ENCODE measurements around the gene MYO9B.
A peak's percentile ranks its signal among the peaks of the same experiment; 100 is the strongest.

Gene MYO9B

DNA sequence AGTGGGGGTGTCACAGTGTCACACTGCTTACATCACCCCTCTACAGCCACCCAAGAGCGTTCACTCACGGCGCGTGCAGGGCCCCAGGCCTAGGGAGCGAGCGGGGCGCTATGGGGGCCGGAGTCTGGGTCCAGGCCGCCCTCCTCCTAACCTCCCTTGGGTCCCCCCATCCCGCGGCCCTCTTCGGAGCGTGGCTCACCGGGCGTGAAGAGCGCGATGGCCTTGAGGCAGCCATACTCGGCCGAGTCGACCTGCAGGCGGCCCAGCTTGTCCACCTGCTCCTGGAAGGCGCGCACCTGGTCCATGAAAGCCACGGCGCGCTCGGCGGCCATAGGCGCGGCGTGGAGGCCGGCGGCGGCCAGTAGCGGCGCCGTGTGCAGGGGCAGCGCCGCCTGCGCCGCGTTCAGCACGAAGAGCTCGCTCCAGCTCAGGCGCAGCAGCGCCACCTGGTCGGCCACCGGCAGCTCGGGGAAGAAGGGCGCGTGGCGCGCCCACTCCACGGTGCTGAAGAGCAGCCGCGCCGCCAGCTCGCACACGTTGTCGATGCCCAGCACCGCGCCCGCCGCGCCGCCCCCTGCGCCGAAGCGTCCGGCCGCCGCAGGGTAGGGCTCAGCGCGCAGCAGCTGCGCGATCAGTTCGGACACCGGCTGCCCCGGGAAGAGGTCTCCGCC is 159.9 kb downstream of the MYO9B start:
- DNase-seq (ENCODE audit: extremely low spot score, insufficient read length, low read depth) (peak; percentile 54), FAIRE-seq (peak; percentile 78)

DNA sequence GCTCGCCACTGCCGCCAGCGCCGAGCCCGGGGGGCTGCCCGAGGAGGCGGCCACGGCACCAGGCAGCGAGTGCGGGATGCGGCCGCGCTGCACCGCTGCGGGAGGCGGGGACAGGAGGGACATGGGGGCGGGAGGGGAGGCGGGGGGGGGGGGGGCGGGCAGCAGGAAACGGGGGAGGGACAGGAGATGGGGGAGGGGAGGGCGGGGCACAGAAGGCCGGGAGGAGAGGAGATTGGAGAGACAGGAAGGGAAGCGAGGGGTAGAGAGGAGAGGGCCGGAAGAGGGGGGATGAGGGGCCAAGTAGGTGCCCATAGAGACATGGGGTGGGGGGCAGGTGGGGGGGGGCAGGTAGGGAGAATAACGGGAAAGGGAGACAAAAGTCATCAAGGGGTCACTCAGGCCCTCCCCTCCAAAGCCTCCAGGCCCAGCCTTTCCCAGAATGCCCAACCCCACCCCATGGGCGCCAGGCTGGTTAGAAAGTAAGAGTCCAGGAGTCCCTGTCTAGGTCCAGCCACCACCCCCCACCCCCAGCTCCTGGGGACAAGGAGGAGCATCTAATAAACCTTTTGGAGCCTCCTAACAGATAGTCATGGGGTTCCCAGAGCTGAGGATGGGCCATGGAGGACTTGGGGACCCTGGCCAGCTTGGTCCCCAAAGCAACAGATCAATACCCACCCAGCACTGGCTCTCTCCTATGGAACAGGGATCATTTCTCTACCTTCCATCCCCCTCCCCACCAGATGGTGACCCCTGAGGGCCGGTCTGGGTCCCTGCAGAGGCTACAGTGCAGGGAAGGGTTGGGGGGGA is 160.6 kb downstream of the MYO9B start:
- FAIRE-seq = no peak

DNA sequence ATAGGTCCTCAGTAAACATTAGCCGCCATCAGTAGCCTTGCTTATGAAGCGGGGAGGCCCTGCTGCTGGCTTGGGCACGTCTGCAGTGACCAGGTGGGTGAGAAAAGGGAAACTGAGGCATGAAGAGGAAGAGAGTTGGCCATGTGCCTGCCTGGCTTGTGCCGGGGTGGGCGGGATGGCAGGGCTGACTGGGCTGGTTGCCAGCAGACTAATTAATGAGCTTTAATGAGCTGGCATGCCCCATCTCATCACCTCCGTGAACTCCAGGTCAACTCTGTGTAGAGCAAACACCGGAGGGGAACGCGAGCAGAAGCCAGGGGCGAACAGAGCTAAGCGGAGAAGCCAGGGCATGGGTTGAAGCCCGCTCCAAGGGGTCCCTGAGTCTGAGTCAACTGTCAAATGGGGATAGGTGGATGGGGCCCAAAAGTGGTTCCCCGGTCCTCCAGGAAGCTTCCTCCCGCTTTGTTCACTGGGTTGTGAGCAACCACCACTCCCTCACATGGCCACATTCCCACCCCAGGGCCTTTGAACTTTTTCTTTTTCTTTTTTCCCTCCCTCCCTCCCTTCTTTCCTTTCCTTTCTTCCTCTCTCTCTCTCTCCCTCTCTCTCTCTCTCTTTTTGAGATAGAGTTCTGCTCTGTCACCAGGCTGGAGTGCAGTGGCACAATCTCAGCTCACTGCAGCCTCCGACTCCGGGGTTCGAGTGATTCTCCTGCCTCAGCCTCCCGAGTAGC is 161.4 kb downstream of the MYO9B start:
- DNase-seq (ENCODE audit: extremely low spot score, insufficient read length, low read depth) = no peak
- no peak for FAIRE-seq

More for the DNA sequence above, 160.6 kb downstream of the MYO9B start:
- no peak for DNase-seq (ENCODE audit: extremely low spot score, insufficient read length, low read depth)

DNA sequence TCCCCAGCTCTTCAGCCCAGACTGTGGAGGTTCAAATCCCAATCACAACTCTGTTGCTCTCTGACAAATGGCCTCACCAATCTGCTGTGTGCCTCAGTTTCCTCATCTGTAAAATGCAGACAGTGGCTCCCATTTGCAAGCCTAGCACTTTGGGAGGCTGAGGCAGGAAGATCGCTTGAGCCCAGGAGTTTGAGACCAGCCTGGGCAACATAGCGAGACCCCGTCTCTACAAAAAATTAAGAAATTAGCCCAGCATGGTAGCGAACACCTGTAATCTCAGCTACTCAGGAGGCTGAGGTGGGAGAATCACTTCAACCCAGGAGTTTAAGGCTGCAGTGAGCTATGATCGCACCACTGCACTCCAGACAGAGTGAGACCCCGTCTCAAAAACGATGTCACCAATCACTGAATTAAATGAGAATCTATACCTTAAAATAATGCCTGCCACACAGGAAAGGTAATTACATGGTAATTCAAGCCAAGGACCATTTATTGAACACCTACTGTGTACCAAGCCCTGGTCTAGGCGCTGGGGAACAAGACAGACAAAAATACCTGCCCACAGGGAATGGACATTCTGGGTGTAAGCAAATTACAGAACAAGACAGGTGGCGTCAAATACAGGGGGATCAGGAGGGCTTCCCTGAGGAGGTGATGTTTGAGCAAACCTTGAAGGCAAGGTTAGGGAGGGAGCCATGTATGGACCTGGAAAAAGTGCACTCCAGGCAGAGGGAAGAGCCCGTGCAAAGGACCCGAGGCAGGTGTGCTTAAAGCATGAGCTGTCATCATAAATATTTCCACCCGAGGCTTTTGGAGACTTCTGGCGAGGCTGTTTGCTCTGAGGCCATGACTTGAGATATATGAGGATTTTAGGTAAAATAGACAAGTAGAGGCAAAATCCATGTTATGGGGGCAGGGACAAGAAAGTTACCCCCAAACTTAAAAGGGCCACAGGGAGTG is 162.4 kb downstream of the MYO9B start:
- FAIRE-seq = no peak
- no peak for DNase-seq (ENCODE audit: extremely low spot score, insufficient read length, low read depth)

DNA sequence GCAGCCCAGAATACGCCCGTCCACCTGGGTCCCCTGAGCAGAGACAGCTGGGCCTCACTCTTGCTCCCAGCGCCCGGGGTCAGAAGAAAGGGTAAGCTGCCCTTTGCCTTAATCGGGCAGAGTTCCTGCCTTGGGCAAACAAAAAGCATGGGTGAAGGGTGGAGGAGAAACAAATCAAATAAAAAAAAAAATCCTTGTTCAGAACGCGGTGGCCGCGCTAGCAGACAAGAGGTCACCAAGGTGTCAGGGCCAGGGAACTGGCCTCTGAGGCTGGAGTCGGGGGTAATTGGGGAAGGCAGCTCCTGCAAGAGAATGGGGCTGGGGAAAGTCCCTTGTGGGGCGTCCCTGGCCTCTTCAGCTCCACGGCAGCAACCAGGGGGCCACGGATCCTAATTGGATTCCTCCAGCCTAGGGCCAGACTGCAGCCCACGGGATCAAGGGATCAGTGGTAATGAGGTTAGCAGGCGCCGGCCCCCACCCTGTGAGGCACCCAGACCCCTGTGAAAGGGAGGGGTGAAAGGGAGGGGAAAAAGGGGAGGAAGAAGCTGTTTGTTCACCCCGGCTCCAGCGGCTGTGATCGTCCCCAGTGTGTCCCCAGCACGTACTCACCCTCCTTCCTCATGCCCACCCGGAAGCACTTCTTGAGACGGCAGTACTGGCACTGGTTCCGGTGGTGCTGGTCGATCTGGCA is 164.6 kb downstream of the MYO9B start:
- FAIRE-seq = no peak
- no peak for DNase-seq (ENCODE audit: extremely low spot score, insufficient read length, low read depth)

DNA sequence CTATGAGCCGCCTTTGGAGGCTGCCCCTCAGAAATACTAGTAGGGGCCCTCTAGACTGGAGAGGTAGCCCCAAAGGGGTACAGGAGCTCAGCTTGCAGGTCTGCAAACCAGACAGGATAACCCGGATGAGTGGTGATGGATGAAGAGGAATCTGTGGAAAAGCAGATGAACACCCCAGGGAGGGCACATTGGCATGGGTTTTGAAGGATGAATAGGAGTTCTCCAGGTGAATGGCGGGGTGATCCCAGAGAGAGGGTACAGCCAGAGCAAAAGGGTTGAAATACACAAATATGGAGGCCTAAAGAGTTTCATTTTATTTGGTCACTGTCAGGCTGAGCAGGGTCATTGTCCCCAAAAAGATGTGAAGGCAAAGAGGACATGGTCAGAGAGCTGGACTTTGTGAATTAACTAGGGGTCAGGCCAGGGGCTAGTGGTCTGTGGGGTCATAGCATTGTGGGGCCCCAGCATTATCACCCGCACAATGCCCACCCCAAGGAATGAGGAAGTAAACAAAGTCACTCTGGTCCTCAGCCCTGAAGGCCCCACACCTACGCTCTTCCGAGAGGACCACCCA is 165.3 kb downstream of the MYO9B start:
- FAIRE-seq = no peak
- no peak for DNase-seq (ENCODE audit: extremely low spot score, insufficient read length, low read depth)

DNA sequence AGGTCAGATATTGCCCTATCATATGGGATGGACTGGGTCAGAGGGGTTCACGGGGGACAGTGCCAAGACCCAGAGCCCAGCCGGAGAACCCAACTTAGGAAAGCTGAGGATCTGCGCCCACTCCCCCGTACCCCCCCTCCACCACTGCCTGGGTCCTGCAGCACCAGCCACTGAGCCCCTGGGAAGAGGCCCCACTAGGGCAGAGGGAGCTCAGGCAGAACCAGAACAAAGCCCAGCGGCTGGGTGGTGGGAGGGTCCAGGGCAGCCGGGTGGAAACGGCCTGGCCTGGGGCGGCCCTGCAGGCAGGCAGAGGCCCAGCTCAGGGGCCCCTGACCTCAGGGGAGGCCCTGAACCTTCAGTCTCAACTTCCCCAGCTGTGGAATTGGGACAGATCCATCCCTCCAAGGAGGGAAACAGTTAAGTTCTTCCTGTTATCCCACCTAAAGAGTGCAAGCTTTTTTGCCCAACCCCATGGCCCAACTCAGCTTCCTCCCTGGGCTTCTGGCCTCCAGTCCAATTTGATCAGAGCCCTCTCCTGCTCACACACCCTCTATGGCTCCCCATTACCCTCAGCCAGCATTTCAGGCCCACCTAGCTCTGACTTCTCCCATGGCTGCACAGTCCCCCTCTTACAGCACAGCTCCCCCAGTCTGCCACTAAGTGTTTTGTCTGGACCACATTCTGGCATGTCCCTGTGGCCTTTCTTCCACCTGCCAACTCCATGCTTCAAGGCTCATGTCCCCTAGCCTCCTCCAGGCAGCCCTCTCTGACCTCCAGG is 167.0 kb downstream of the MYO9B start:
- DNase-seq (ENCODE audit: extremely low spot score, insufficient read length, low read depth) (no peak), FAIRE-seq (no peak)

DNA sequence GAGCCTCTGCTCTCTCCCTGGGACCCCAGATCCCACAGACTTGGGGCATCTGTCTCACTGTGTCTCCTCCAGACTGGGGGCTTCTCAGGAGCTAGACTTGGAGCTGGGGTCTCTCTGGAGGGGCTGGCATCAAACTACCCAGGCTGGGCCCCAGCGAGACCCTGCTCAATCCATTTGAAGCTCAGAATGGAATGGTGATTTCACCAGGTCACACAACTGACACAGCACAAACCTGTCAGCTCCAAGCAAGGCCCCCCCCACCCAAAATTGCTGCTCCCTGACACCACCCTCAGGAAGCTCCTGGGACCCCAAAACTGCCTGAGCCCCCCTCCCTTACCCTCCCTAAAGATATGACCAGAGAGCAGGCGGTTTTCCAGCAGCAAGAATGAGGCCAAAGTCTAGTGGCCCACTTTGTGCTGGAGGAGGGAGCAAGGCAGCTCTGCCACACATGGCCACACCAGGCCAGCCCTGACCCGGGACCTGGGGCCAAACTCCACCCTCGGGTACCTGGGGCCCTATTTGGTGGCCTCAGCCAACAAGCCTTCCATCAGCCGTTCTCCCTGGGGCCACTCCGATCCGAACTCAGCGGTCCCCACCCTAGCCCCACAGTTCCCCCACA is 167.7 kb downstream of the MYO9B start:
- DNase-seq (ENCODE audit: extremely low spot score, insufficient read length, low read depth) (no peak), FAIRE-seq (no peak)

DNA sequence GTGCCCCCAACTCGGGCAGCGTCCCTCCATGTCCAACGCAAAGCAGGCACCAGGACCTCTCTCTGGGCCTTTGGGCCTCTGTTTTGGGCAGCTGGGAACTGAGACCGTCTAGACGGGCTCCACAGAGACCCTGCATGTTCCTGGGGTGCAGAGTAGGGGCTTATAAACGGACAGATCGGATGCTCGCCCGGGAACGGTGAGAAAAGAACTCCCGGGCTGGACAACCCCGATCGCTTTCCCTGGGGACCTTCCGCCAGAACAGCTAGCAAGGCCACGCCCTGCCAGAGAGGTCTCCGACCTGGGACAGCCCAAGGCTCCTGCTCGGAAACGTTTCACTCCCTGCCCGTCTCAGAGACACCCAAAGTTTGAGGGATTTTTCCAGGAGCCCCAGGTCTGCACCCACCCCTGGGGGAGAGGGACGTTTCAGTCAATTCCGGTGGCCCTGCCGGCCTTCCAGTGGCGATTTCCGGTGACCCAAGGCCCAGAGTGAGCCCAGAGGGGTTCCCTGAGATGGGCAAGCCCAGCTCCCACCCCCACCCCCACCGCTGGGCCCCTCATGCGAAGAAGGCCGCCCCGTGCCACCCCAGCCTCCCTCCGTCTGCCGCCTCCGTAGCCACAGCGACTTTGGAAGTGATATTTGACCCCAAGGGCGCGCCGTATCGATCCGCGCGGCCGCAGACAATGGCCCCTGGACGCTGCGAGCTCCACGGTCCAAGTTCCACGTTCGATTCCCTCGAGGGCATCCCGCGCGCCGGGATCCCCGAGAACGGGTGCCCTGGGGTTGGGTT is 168.4 kb downstream of the MYO9B start:
- FAIRE-seq (no peak), DNase-seq (ENCODE audit: extremely low spot score, insufficient read length, low read depth) (no peak)

DNA sequence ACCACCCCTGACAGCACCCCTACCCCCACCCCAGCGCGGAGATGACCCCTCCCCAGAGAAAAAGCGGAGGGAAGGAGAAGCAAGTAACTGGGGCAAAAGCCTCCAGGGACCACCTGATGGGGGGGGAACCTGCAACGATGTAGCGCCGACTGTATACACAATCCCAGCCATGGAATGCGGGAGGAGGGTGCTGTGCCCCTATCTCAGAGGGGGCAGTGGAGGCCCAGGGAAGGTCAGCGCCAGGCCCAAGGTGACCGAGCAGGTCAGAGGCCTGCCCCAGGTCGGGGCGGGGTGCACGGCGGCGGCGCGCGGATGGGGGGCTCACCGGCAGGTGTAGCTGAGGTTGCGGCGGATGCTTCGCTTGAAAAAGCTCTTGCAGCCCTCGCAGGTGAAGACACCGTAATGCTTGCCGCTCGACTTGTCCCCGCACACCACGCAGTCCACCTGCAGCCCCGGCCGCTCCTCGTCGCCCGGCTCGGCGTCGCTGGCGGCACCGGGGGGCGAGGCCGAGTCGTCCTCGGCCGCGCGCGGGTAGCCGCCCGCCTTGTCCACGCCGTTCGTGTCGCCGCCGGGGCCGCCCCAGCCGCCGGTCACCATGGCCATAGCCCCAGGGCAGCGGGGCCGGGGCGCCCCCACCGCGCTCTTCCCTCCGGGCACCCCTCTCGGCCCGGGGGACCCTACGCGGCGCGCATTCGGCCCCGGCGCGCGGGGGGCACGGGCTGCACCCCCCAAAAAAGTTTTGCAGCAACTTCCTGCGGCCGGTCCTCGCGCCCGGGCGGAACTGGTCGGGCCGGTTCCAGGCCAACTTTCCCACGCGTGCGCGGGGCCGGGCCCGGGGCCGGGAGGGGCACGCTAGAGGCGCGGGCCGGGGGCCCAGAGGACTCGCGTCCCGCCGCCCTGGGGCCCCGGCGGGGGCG is 169.3 kb downstream of the MYO9B start:
- no peak for DNase-seq (ENCODE audit: extremely low spot score, insufficient read length, low read depth)
- no peak for FAIRE-seq

DNA sequence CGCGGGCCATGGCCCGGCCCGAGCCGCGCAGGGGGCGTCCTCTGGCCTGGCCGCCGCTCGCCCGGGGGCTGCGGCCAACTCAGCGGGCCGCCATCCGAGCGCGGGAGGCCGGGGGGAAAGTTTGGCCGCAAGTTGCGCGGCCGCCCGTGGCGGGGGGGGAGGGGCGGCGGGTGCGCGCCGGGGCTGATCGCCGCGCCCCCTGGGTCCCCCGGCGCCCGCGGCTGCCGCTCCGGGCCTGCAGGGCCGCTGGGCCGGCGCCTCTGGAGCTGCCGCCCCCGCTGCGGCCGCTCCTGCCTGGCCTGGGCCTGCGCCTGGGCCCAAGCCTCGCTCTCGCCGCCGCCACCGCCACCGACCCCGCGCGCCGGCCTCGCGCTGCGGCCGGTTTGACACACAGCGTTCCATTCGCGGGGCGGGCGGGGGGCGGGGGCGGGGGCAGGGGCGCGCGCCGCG is 170.0 kb downstream of the MYO9B start, which contains the start of gene NR2F6:
Gene NR2F6, minus strand, starts transcription at position 385 of the 450 bp plus-strand sequence. CDS start 699 bp downstream, outside the sequence.
- peak; percentile 22 for DNase-seq (ENCODE audit: extremely low spot score, insufficient read length, low read depth)

DNA sequence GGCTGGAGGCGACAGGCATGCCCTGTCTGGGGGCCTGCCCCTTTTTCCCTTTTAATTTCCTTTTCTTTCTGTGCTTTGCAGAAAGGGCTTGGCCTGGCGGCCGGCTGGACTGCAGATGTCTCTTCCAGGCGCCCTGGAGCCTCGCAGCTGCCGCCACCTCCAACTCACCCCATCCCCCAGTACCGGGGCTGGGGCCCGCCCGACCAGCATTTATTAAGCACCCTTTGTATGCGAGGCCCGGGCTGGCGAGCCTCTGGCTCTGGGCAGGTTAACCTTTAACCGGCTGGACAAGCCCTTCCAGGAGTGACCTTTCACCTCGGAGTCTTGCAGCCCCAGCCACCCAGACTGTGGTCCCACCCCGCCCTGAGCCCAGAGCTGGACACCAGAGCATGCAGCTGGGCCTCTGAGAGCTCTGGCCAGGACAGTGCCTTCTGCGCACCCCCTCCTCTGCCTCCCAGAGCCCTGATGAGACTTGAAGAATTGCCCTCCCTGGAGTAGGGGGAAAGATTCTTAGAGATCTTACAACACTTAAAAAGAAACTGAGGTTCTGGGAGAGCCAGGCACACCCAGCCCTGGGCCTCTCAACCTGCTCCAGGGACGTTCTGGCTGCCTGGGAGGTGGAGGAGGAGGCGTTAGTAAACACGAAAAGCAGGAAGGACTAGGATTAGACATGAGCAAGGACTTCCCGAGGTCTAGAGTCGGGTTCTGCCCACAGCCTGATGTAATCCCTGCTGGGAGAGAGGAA is 171.3 kb downstream of the MYO9B start:
- no peak for FAIRE-seq
- DNase-seq (ENCODE audit: extremely low spot score, insufficient read length, low read depth) = no peak

More for the DNA sequence above, 170.0 kb downstream of the MYO9B start, which contains the start of gene NR2F6:
- no peak for FAIRE-seq

DNA sequence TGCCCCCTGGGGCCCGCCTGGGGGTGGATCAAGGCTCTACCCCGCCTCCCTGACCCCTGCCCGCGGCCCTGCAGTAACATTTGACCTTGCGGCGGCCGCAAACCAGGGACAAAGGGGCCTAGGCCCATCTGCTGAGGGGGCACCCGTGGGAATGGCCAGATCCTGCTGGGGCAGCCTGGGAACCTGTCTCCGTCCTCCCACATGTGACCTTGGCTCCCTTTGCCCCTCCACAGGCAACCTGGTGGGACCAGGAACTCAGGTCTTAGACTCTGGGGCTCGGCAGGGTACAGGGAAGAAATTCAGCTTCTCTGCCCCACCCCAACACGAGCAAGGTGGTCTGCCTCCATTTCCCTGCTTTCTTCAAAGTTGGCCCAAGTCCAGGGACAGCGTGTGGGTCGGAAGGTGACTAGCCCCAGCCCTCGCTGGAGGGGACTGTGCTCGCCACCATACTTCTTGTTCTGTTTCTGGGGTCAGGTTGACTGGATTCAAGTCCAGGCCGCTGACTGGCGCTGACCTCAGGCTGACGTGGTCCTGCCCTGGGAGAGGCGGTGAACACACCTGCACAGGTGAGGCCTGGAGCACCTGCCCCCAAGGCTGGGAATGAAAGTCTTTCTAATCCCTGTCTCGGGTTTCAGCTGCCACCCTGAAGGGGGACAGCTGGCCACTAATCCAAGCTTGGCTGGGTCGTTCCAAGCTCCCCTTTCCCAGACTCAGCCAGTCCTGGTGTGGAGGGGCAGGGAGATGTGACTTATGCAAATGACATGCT is 172.6 kb downstream of the MYO9B start:
- FAIRE-seq (no peak), DNase-seq (ENCODE audit: extremely low spot score, insufficient read length, low read depth) (no peak)

DNA sequence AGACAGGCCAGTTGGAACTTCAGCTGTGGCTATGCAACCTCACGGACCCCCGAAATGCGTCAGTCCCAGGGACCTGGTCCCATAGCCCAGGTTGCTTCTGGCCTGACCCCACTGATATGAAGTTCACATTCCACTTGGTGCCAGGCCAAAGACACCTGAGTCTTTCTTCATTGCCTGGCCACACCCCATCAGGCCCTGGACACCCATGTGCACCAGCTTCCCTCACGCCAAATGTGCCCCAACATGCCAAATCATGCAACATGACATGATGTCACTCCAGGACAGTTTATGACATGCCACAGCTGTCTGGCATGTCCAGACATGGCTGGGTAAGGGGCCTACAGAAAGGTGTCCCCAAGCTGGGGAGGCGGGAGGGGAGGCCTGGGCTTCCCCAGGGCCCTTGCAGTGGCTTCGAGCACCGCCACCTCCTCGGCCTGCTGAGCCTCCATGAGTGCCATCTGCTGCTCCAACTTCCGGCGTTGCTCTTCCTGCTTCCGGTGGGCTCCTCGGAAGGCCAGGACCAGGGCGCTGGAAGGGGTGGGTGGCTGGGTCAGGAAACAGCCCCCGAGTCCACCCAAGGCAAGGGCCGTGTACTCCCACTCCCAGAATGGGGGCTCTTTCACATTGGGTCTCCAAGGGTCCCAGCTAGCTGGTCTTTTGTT is 174.4 kb downstream of the MYO9B start:
- no peak for FAIRE-seq
- no peak for DNase-seq (ENCODE audit: extremely low spot score, insufficient read length, low read depth)
